ENCODE results near the gene CLPTM1. TPM values are rescaled to one million over a fixed set of nuclear protein-coding genes. Genes with fewer than 3 reads are reported as not detected.
"Not testable (repeated sequence)": the region's sequence is repeated elsewhere in the genome, so short reads cannot be mapped to it uniquely, and the experiment has no call there.

Gene CLPTM1
- total RNA-seq, 1 donor from 2014 or later, result 109 TPM

- no peak for DNase-seq (ENCODE audit: low spot score)
These were observed 15.5 kb upstream of the CLPTM1 start for GRCh38 chr19:44939668-44940067.

- no peak for DNase-seq (ENCODE audit: low spot score)
These were observed 13.1 kb upstream of the CLPTM1 start, which contains the start of gene APOC4 for GRCh38 chr19:44942067-44942571. APOC4 (plus strand) TSS chr19:44942237; CDS start chr19:44942278, 41 bp downstream.

- DNase-seq (ENCODE audit: low spot score), result no peak
These were observed 11.4 kb upstream of the CLPTM1 start for GRCh38 chr19:44943801-44944249.

GRCh38 chr19:44947041-44947581, 8.1 kb upstream of the CLPTM1 start:
- DNase-seq (ENCODE audit: low spot score), result no peak

GRCh38 chr19:44948237-44948636, 6.9 kb upstream of the CLPTM1 start:
- no peak for DNase-seq (ENCODE audit: low spot score)

GRCh38 chr19:44948763-44949374, 6.3 kb upstream of the CLPTM1 start:
- no peak for DNase-seq (ENCODE audit: low spot score)

- DNase-seq (ENCODE audit: low spot score), result no peak
These were observed 5.6 kb upstream of the CLPTM1 start for GRCh38 chr19:44949550-44949949.

- no peak for DNase-seq (ENCODE audit: low spot score)
These were observed 3.7 kb upstream of the CLPTM1 start for GRCh38 chr19:44951179-44952159.

GRCh38 chr19:44954278-44954648, 917 bp upstream of the CLPTM1 start:
- no peak for DNase-seq (ENCODE audit: low spot score)

- DNase-seq (ENCODE audit: low spot score), result no peak
These were observed 592 bp downstream of the CLPTM1 start for GRCh38 chr19:44955505-44956439.

GRCh38 chr19:44957526-44957925, 2.3 kb downstream of the CLPTM1 start:
- no peak for DNase-seq (ENCODE audit: low spot score)

- DNase-seq (ENCODE audit: low spot score), result no peak
These were observed 2.9 kb downstream of the CLPTM1 start for GRCh38 chr19:44958090-44958489.

GRCh38 chr19:44959691-44960090, 4.5 kb downstream of the CLPTM1 start:
- no peak for DNase-seq (ENCODE audit: low spot score)

GRCh38 chr19:44960906-44961728, 5.9 kb downstream of the CLPTM1 start:
- no peak for DNase-seq (ENCODE audit: low spot score)

GRCh38 chr19:44961821-44962220, 6.6 kb downstream of the CLPTM1 start:
- DNase-seq (ENCODE audit: low spot score), result no peak

GRCh38 chr19:44968118-44968517, 12.9 kb downstream of the CLPTM1 start:
- DNase-seq (ENCODE audit: low spot score), result no peak

- DNase-seq (ENCODE audit: low spot score), result no peak
These were observed 13.5 kb downstream of the CLPTM1 start for GRCh38 chr19:44968670-44969069.

- DNase-seq (ENCODE audit: low spot score), result no peak
These were observed 14.3 kb downstream of the CLPTM1 start for GRCh38 chr19:44969437-44969836.

- not testable (repeated sequence) for DNase-seq (ENCODE audit: low spot score)
These were observed 16.3 kb downstream of the CLPTM1 start for GRCh38 chr19:44971451-44971850.

GRCh38 chr19:44972802-44973201, 17.6 kb downstream of the CLPTM1 start:
- no peak for DNase-seq (ENCODE audit: low spot score)
